A673 (cell line): Measurements from ENCODE around the gene TMEM244.

Source experiments
- CTCF ChIP-seq: fragments of 300-800, 200-600 bp; sonication (generic); conservative IDR thresholded peaks from 2 replicates; pipeline ENCODE4 v1.5.1; 2017; ENCODE audit warnings: low read depth, mild to moderate bottlenecking, antibody characterized with exemption, low read length, moderate library complexity, mixed read lengths
- EZH2 ChIP-seq: fragments of 200-600 bp; sonication (generic); IDR thresholded peaks from 2 replicates; pipeline ENCODE4 v1.6.1; 2017; ENCODE audit warnings: borderline replicate concordance, low read depth, mild to moderate bottlenecking, mixed read lengths, antibody characterized with exemption, low read length; ENCODE audit not compliant: poor library complexity, severe bottlenecking

DNA sequence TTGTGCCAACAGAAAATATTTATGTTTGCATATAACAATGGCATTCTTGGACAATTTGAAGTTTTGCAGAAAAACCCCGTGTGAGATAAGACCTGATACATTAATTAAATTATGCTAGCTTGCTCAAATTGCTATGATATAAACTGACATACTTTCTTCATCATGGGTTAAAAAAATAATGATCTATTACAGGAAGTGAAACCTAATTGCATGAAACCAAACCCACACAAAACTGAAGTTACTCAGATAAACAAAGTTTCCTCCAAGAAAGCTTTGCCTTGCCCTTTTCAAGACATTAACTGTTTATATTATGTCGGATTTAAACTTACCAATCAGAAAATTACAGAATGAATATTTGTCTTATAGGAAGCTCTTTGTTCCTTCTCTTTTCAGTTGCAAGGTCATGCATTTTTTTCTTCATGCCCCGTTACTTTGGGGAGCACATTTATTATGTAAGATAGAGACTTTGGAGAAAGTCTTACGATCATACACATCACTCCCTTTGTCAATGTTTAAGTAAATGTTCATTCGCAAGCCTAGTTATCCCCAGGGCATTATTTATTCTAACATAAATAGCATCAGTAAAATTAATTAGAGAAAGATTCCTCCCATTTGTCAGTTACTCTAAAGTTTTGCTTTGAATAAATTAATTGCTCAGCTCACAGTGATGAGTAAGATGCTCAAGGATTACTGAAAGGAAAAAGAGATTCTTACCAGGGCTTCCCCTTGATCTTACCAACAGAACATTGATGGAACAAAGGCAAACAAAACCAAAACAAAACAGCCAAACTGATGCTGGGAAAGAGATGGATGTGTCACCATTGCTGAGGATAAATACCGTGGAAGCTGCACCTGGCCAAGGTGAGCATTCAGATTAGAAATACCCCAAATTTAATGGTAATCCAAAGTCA lies 14.8 kb upstream of the TMEM244 start:
- no peak for TF ChIP-seq CTCF
- TF ChIP-seq EZH2: no peak
